SKM-1 treated with dmso at 0.1 percent for 144 hours (cell line): ENCODE results near the gene BEGAIN.

ENCODE experiments used
- DNase-seq: peaks from one replicate; lab custom pipeline; 2025; ENCODE audit not compliant: unreplicated experiment; lab: John Stamatoyannopoulos, UW

Gene BEGAIN

GRCh38 chr14:100615736-100616695 is 28.8 kb upstream of the BEGAIN start:
- DNase-seq: no peak

DNA sequence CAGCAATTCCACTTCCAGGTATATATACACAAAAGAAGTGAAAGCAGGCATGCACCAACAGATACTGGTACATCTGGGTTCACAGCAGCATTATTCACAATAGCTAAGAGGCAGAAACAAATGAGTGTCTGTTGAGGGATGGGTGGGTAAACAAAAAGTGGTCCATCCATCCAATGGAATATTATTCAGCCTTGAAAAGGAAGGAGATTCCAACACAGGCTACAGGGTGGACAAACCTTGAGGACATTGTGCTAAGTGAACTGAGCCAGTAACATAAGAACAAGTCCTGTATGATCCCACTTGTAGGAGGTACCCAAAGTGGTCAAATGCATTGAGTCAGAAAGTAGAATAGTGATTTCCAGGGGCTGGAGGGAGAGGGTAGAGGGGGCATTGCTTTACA is 27.6 kb upstream of the BEGAIN start:
- DNase-seq: no peak

DNA sequence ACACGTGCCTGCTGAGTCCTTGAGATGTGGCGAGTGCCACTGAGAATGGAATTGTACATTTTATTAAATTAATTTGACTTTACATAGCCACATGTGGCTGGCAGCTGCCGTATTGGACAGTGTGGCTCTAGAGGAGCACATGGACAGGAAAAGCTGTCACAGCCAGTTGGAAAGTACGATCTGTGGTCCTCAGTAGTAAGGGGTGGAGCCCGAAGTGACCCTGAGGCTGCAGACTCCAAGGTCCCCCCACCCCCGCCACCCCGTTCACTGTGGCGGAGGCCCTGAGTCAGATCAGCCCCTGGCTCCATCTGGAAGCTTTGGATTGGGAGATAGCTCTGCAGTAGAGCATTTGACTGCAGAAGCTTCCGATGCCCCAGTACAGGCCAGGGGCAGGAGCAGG is 25.8 kb upstream of the BEGAIN start:
- no peak for DNase-seq

- no peak for DNase-seq
Observed at GRCh38 chr14:100611811-100612480, 24.7 kb upstream of the BEGAIN start.

DNA sequence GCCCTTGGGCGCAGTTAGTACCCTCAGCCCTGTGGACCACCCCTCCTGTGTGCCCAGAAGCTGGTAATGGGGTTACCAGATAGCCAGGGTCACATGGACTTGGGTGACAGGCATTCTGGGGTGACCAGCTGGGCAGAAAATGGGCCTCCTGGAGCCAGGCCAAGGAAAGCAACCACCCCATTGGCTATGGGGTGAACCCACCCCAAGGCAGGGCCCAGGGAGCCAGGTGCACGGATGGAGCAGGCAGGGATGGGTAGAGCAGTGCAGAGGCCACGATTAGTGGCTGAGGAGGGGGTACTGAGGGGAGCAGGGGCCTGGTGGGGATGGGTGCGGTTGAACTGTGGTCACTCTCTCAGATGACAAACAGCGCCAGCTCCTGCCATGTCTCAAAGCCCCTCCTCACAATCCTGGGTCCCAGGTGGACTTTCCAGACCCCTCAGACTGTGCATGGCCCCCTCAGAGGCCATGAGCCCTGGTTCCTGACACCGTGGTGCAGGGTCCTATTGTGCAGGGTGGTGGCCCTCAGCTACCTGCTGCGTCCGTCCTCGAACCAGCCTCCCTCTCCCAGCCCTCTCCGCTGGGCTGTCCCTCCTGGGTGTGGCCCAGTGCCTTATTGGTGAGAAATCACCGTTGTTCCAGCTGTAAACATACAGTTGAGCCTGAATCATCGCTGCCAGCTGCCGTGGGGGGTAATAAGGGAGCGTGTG is 23.4 kb upstream of the BEGAIN start:
- DNase-seq: no peak

DNA sequence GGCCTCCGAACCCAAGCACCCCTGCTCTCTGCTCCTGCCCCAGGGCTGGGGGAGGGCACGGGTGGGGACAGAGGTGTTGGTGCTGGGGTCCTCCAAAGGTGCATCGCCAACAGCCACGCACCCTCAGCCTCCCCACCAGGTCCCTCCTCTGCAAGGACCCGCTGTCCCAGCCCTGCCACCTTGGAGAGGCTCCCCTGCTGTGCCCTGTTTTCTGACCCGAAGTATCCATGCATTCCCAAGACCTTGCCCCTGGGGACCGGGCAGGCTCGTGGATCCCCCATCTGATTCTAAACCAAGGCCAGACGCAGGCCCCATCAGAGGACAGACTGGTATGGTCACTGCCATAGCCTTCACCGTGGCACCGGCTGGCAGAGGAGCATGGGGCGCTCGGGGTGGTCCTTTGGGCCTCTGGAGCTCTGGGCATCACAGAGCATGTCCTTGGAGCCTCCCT is 22.7 kb upstream of the BEGAIN start:
- no peak for DNase-seq

GRCh38 chr14:100609331-100609870 is 22.2 kb upstream of the BEGAIN start:
- DNase-seq: no peak

DNA sequence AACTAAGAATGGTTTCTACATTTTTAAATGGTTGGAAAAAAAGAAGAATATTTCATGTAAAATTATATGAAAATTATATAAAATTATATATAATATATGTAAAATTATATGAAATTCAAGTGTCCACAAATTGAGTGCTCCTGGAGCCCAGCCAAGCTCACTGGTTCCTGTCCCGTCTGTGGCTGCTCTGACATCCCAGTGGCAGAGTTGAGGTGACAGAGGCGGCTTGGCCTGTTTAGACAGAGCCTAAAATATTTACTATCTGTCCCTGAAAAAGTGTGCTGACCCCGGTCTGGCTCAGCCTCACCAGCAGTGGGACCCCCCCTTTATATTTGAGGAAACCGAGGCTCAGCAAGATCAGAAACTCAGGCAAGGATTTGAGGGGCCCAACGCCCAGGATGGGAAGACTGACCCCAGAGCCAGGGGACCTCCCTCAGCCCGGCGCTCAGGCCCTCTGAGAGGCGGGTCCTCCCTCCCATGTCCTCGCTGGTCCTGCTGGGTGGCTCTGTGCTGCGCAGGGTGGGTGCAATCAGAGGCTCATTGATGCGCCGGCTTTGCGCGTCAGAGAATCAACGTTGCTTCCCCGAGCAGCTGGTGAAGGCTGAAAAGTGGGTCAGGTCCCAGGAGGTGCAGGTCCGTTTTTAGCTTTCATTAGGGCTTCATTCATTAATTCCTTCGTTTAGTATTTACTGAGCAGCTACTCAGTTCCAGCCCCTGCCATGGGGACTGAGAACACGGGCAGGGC is 21.5 kb upstream of the BEGAIN start:
- no peak for DNase-seq

DNA sequence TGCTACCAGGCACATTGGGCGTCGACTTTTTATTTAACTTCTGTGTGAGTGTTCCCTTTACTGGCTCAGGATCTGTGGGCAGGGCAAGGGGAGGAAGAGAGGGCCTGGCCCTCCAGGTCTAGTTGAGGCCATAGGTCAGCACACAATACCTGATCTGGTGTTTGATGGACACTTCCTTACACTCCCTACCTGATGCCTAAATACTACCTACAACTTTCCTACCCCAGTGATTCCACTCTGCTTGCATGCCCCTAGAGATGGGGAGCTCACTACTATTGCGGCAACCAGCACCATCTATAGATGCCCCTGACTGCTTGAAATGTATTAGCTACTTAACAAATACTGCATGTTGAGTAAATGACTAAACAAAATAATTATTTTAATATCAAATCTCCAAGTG is 20.8 kb upstream of the BEGAIN start:
- DNase-seq: no peak

DNA sequence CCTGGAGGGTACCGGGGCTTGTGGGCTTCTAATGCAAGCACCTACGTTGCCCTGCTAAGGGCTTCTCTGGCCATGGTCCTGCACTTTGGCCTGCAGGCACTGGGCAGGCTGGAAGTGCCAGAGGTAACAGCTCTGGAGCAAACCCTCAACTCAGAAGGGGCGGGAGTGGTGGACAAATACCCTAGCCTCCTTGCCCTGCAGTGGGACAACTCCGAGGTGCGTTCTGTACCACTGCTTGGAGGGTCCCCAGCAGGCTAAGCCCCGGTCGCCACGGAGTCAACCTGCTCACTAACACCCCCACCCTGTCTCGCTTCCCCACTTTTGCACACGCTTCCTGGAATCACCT is 20.4 kb upstream of the BEGAIN start:
- DNase-seq: no peak

GRCh38 chr14:100606687-100607610 is 19.7 kb upstream of the BEGAIN start:
- no peak for DNase-seq

DNA sequence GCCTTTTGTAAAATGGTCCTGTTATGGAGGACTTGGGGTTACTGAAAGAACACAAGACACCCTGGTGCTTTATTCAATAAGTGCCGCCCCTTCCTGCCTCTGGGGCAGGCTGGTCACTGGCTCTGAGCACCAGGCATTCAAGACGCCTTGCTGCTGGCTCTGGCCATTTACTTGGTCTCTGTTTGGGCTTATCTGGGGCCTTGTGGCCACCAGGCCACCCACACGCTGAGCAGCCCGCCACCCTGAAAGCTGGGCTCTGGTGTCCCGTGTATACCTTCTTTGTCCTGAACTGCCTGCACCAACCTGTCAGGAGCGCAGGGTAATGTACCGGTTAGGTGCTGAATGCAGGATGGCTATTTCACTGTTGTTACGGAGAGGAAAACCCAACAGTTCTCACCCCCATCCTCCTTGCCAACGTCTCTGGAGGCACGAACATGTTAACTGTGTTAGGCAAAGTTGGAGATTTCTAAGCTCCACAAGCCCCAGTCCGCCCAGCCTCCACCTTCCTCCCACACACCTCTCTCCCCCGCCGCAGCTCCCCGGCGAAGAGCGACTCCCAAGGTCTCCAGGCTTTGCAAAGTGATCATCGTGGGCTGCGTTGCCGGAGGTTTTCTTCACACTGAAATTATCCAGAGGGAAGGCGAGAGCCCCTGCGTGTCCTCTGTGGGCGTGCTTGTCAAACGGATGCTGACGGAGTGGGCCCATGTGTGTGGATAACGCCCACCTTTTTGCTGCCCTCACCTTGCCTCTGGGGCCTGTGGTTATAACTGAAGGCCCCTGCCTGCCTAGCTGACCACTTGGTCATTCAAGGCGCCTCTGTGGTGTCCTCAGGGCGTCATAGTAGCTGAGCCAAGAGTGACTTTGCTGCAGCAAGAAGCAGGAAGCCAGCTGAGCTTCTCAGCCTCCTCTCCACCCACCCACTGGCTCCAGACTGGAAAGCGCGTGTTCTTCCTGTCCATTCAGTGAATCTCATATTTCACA is 18.8 kb upstream of the BEGAIN start:
- no peak for DNase-seq

- DNase-seq: no peak
Observed at GRCh38 chr14:100605230-100605629, 18.0 kb upstream of the BEGAIN start.

- DNase-seq: no peak
Observed at GRCh38 chr14:100604709-100605108, 17.5 kb upstream of the BEGAIN start.

DNA sequence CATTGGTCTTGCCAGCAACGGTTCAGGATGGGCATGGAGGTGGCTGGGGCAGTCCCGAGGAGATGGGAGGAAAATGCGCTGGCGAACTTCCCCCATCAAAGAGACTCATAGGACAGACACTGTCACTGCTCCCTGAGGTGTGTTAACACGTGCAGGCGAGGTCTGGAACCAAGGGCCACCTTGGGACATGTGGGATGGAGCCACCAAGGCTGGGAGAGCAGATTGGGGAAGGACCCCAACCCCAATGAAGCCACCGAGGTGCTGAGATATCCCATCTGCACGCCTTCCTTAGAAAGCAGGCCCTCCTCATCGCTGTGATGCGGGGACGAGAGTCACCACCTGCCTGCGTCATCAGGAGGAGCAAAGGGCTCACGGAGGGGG is 16.9 kb upstream of the BEGAIN start:
- DNase-seq: no peak

GRCh38 chr14:100603341-100604120 is 16.3 kb upstream of the BEGAIN start:
- no peak for DNase-seq

DNA sequence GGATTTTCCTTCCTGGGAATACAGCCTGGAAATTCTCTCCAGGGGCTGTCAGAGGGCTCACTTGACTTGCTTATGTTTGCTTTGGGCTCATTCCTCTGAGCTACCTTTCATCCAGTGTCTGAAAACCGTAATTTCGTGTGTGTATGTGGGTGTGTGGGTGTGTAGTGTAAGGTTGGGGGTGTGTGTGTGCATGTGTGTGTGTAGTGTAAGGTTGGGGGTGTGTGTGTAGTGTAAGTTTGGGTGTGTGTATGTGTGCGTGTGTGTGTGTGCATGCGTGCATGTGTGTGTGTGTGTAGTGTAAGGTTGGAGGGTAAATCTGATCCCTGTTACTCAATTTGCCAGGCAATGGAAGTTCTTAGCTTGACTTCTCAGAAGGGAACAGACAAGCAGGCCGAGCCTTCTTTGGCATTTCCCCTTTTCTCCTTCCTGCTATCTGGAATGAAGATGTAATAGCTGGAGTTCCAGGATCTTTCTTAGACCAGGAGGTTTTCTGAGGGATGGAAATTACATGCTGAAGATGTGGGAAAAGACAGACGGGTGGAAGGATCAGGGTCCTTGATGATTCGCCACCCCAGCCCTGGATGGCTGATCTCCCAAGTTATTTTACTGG is 15.5 kb upstream of the BEGAIN start:
- no peak for DNase-seq
